NB4 (cell line): Measurements from ENCODE around the gene TMEM185B.

Experiments
- CTCF ChIP-seq: IDR thresholded peaks from one replicate; pipeline ENCODE4 v1.5.1; 2012; ENCODE audit warnings: low read depth, low read length
- MAX ChIP-seq: IDR thresholded peaks from 2 replicates; pipeline ENCODE4 v1.6.1; 2011; ENCODE audit warnings: low read depth, low read length
- POLR2A ChIP-seq: IDR thresholded peaks from 2 replicates; pipeline ENCODE4 v1.6.1; 2011; ENCODE audit warnings: mild to moderate bottlenecking; ENCODE audit not compliant: insufficient read length; ENCODE audit errors: extremely low read depth

GRCh38 chr2:120243875-120244553, 20.8 kb upstream of the TMEM185B start:
- TF ChIP-seq POLR2A, result no peak
- TF ChIP-seq CTCF, result no peak
- TF ChIP-seq MAX, result no peak
